HEK293T (cell line): Measurements from ENCODE around the gene KCNJ13.

Experiments used
- BHLHE40 ChIP-seq: fragments of 450-650 bp; IDR thresholded peaks from 2 replicates; pipeline ENCODE4 v1.6.1; 2016; ENCODE audit warnings: mild to moderate bottlenecking, moderate library complexity, borderline replicate concordance
- HDGF ChIP-seq: fragments of 450-650 bp; IDR thresholded peaks from 2 replicates; pipeline ENCODE4 v1.6.1; 2017; ENCODE audit warnings: antibody characterized with exemption, borderline replicate concordance
- SUZ12 ChIP-seq: fragments of 450-650 bp; IDR thresholded peaks from 2 replicates; pipeline ENCODE4 v1.6.1; 2016; ENCODE audit warnings: mild to moderate bottlenecking
- ZNF384 ChIP-seq: fragments of 450-650 bp; IDR thresholded peaks from 2 replicates; pipeline ENCODE4 v1.6.1; 2016

DNA sequence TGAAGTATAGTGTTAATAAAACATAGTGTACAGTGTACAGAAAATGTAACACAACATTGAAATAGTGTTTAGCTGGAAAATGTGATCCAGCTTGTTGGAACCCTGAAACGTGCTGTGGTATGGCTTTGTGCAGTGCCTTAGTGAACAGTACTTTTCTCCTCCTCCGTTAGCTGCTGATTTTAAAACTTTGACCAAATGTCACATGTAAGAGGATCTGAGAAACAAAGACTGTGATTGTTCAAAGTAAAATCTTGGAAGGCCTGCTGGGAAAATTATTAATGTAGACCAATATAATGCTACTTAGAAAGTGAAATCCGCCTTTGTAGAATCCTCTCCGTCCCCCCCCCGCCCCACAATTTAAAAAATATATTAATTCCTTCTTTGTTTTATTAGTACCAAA is 911 bp upstream of the KCNJ13 start:
- TF ChIP-seq BHLHE40: no peak
- no peak for TF ChIP-seq SUZ12
- TF ChIP-seq HDGF: no peak
- TF ChIP-seq ZNF384: no peak
